Mesodermal cell (in vitro differentiated cells): Measurements from ENCODE around the gene LMBR1.

Source experiments
- H3K27ac ChIP-seq: 2 replicates; pipeline ENCODE4 v1.7.0; 2013; ENCODE audit warnings: mild to moderate bottlenecking, low read depth, low read length, moderate library complexity; ENCODE audit not compliant: severe bottlenecking
- H3K36me3 ChIP-seq: 2 replicates; pipeline ENCODE4 v1.7.1; 2013; ENCODE audit warnings: mild to moderate bottlenecking, low read length, moderate library complexity; ENCODE audit not compliant: control insufficient read depth, insufficient read depth
- H3K4me1 ChIP-seq: one replicate; pipeline ENCODE4 v1.7.1; 2013; ENCODE audit warnings: mild to moderate bottlenecking, low read length; ENCODE audit not compliant: insufficient read depth, control insufficient read depth, poor library complexity, severe bottlenecking
- H3K4me3 ChIP-seq: 2 replicates; pipeline ENCODE4 v1.7.0; 2013; ENCODE audit warnings: low read length, control low read depth, mild to moderate bottlenecking; ENCODE audit not compliant: insufficient read depth, poor library complexity, severe bottlenecking; ENCODE audit errors: extremely low read depth
- H3K9me3 ChIP-seq: 2 replicates; pipeline ENCODE4 v1.7.1; 2013; ENCODE audit warnings: mild to moderate bottlenecking, low read length, moderate library complexity; ENCODE audit not compliant: control insufficient read depth
- WGBS, 2 experiments: methylation state at CpG; one replicate each; pipeline ENCODE4 v1.1.5; 2013; ENCODE audit warnings: missing lambda C conversion rate in 2 of 2; ENCODE audit not compliant: insufficient coverage in 2 of 2; 5-methylcytosine and 5-hydroxymethylcytosine counted together

The LMBR1 gene

GRCh38 chr7:156693627-156694026, 199.4 kb downstream of the LMBR1 start:
- Histone ChIP-seq H3K4me1 (no peaks in the 10 kb centered on the region), H3K4me3 (no peak overlapping the region), H3K9me3 (peaks cover 17% of the 10 kb centered on the region), H3K36me3 (peaks cover 6% of the 10 kb centered on the region), H3K27ac (no peak overlapping the region)
- WGBS, 2 experiments: no CpG with 5 or more reads among the region's 3 CpGs

GRCh38 chr7:156692849-156693248, 200.1 kb downstream of the LMBR1 start:
- H3K36me3 ChIP-seq: no peaks in the 10 kb centered on the region
- no CpG with 5 or more reads among the region's 1 CpG for WGBS, 2 experiments
- H3K27ac ChIP-seq: no peak overlapping the region
- no peak overlapping the region for H3K4me3 ChIP-seq
- no peaks in the 10 kb centered on the region for H3K4me1 ChIP-seq
- peaks cover 15% of the 10 kb centered on the region for H3K9me3 ChIP-seq

GRCh38 chr7:156691764-156692163, 201.2 kb downstream of the LMBR1 start:
- Histone ChIP-seq H3K9me3 (peaks cover 5% of the 10 kb centered on the region), H3K4me1 (no peaks in the 10 kb centered on the region), H3K4me3 (no peak overlapping the region), H3K27ac (no peak overlapping the region), H3K36me3 (no peaks in the 10 kb centered on the region)
- 68 to 86% methylated on average over 2 to 4 of the region's 5 CpGs for WGBS, 2 experiments

GRCh38 chr7:156684661-156685060, 208.3 kb downstream of the LMBR1 start:
- 85 to 100% methylated on average over 4 of the region's 4 CpGs for WGBS, 2 experiments
- H3K9me3 ChIP-seq: no peaks in the 10 kb centered on the region
- H3K36me3 ChIP-seq: peaks cover 11% of the 10 kb centered on the region
- no peak overlapping the region for H3K4me3 ChIP-seq
- no peaks in the 10 kb centered on the region for H3K4me1 ChIP-seq
- H3K27ac ChIP-seq: no peak overlapping the region

- 90 to 97% methylated on average over 7 to 10 of the region's 10 CpGs for WGBS, 2 experiments
- no peaks in the 10 kb centered on the region for H3K9me3 ChIP-seq
- peaks cover 11% of the 10 kb centered on the region for H3K36me3 ChIP-seq
- H3K4me1 ChIP-seq: no peaks in the 10 kb centered on the region
- no peak overlapping the region for H3K27ac ChIP-seq
- H3K4me3 ChIP-seq: no peak overlapping the region
Observed at GRCh38 chr7:156684251-156684650, 208.7 kb downstream of the LMBR1 start.

GRCh38 chr7:156682928-156683327, 210.1 kb downstream of the LMBR1 start:
- Histone ChIP-seq H3K36me3 (peaks cover 18% of the 10 kb centered on the region), H3K27ac (no peak overlapping the region), H3K9me3 (no peaks in the 10 kb centered on the region), H3K4me3 (no peak overlapping the region), H3K4me1 (no peaks in the 10 kb centered on the region)
- 80% methylated on average over 1 of the region's 2 CpGs; no CpG with 5 or more reads in 1 of the 2 experiments for WGBS, 2 experiments

- 100% methylated on average over 1 of the region's 1 CpG; no CpG with 5 or more reads in 1 of the 2 experiments for WGBS, 2 experiments
- H3K9me3 ChIP-seq: no peaks in the 10 kb centered on the region
- H3K4me1 ChIP-seq: no peaks in the 10 kb centered on the region
- H3K27ac ChIP-seq: no peak overlapping the region
- H3K4me3 ChIP-seq: no peak overlapping the region
- H3K36me3 ChIP-seq: peaks cover 28% of the 10 kb centered on the region
Observed at GRCh38 chr7:156680281-156680680, 212.7 kb downstream of the LMBR1 start.

GRCh38 chr7:156677374-156678054, 215.5 kb downstream of the LMBR1 start:
- peaks cover 17% of the 10 kb centered on the region for H3K36me3 ChIP-seq
- no peaks in the 10 kb centered on the region for H3K9me3 ChIP-seq
- no peak overlapping the region for H3K27ac ChIP-seq
- H3K4me3 ChIP-seq: no peak overlapping the region
- 89 to 91% methylated on average over 7 of the region's 9 CpGs for WGBS, 2 experiments
- H3K4me1 ChIP-seq: no peaks in the 10 kb centered on the region

- Histone ChIP-seq H3K36me3 (peaks cover 25% of the 10 kb centered on the region), H3K4me3 (no peak overlapping the region), H3K4me1 (no peaks in the 10 kb centered on the region), H3K9me3 (no peaks in the 10 kb centered on the region), H3K27ac (no peak overlapping the region)
- WGBS, 2 experiments: 83 to 87% methylated on average over 17 to 19 of the region's 19 CpGs
Observed at GRCh38 chr7:156676263-156676662, 216.7 kb downstream of the LMBR1 start.

- Histone ChIP-seq H3K4me3 (no peak overlapping the region), H3K27ac (no peak overlapping the region), H3K36me3 (peaks cover 25% of the 10 kb centered on the region), H3K9me3 (no peaks in the 10 kb centered on the region), H3K4me1 (no peaks in the 10 kb centered on the region)
- 80 to 94% methylated on average over 3 to 6 of the region's 9 CpGs for WGBS, 2 experiments
Observed at GRCh38 chr7:156675721-156676120, 217.3 kb downstream of the LMBR1 start.

- no peaks in the 10 kb centered on the region for H3K4me1 ChIP-seq
- no peaks in the 10 kb centered on the region for H3K9me3 ChIP-seq
- no peak overlapping the region for H3K4me3 ChIP-seq
- no peak overlapping the region for H3K27ac ChIP-seq
- WGBS, 2 experiments: 93 to 94% methylated on average over 6 of the region's 9 CpGs
- H3K36me3 ChIP-seq: peaks cover 27% of the 10 kb centered on the region
Observed at GRCh38 chr7:156673902-156674301, 219.1 kb downstream of the LMBR1 start.
